IPS DF 6.9 (cell line): ENCODE results near the gene KCTD13.
A peak's percentile ranks its signal among the peaks of the same experiment; 100 is the strongest.
"Not testable (repeated sequence)": the region's sequence is repeated elsewhere in the genome, so short reads cannot be mapped to it uniquely, and the experiment has no call there.

Source experiments
- DNase-seq: peaks from one replicate; pipeline ENCODE4 v3.0.0-alpha.2; 2013; ENCODE audit warnings: low read depth, low spot score
- H3K27ac ChIP-seq: one replicate; pipeline ENCODE4 v1.5.1; 2013; ENCODE audit warnings: low read length, control low read depth
- H3K27me3 ChIP-seq: 2 replicates; pipeline ENCODE4 v1.6.1; 2013; ENCODE audit warnings: mild to moderate bottlenecking, low read length; ENCODE audit not compliant: control insufficient read depth, insufficient read depth
- H3K36me3 ChIP-seq: 2 replicates; pipeline ENCODE4 v1.6.1; 2013; ENCODE audit warnings: low read length; ENCODE audit not compliant: control insufficient read depth, insufficient read depth
- H3K4me1 ChIP-seq: 2 replicates; pipeline ENCODE4 v1.6.1; 2013; ENCODE audit warnings: low read length; ENCODE audit not compliant: control insufficient read depth, insufficient read depth
- H3K4me3 ChIP-seq: 2 replicates; pipeline ENCODE4 v1.5.1; 2013; ENCODE audit warnings: mild to moderate bottlenecking, low read length
- H3K9me3 ChIP-seq: 2 replicates; pipeline ENCODE4 v1.6.1; 2013; ENCODE audit warnings: low read length, inconsistent platforms; ENCODE audit not compliant: control insufficient read depth, insufficient read depth
- WGBS: extraction: QIAGEN DNeasy Blood & Tissue Kit; methylation state at CpG from one replicate; pipeline ENCODE4 v1.1.7; 2013; ENCODE audit warnings: mixed read lengths, missing lambda C conversion rate; ENCODE audit not compliant: insufficient read length, insufficient coverage; 5-methylcytosine and 5-hydroxymethylcytosine counted together

KCTD13 gene

DNA sequence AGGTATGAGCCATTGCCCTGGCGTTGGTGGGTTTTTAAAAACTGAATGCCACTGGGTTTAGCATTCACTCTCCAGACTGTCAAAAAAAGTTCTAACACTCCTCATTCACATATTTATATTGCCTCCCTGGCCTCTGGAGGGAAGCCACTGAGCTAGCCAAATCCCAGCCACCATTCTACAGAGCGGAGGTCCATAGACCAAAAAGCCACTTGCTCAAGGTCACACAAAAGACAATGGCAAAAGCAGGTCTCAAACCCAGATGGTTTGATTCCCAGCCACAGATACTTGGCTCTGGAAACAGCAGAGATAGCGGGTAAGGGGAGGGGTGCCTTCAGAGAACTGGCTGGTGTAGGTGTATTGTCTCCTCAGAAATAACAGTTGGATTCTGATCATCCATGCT lies 45.0 kb downstream of the KCTD13 start:
- DNase-seq: no peak
- Histone ChIP-seq H3K9me3 (no peaks in the 10 kb centered on the region), H3K36me3 (0 out of 2 replicates have a peak, but pooled peaks cover 3% of the 10 kb centered on the region), H3K4me1 (0 out of 2 replicates have a peak, but pooled peaks cover 3% of the 10 kb centered on the region), H3K4me3 (no peak overlapping the region), H3K27me3 (no peaks in the 10 kb centered on the region), H3K27ac (no peak overlapping the region)
- no CpG with 5 or more reads among the region's 3 CpGs for WGBS

DNA sequence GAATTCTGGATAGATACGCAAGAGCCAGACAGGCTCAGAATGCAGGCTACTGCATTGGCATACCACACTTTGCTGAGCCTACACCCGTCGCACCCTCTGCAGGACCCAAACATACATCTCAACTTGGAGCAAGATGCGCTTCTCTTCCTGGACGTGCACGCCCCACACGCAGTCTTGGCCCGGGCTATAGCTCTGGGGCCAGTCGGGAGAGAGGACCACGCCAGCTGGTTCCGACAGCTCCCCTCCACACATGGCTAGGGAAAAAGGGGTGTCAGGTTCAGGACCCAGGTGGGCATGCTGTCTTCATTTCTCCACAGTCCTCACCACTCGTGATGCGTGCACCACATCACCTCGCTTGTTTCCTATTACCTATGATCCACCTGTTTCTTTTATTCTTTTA lies 47.9 kb downstream of the KCTD13 start:
- no peaks in the 10 kb centered on the region for H3K9me3 ChIP-seq
- DNase-seq: no peak
- H3K4me1 ChIP-seq: 0 out of 2 replicates have a peak, but pooled peaks cover 4% of the 10 kb centered on the region
- peaks cover 5% of the 10 kb centered on the region; the same call in 1 of the 2 replicates for H3K36me3 ChIP-seq
- H3K27me3 ChIP-seq: no peaks in the 10 kb centered on the region
- no peak overlapping the region for H3K4me3 ChIP-seq
- WGBS: no CpG with 5 or more reads among the region's 14 CpGs
- H3K27ac ChIP-seq: no peak overlapping the region

DNA sequence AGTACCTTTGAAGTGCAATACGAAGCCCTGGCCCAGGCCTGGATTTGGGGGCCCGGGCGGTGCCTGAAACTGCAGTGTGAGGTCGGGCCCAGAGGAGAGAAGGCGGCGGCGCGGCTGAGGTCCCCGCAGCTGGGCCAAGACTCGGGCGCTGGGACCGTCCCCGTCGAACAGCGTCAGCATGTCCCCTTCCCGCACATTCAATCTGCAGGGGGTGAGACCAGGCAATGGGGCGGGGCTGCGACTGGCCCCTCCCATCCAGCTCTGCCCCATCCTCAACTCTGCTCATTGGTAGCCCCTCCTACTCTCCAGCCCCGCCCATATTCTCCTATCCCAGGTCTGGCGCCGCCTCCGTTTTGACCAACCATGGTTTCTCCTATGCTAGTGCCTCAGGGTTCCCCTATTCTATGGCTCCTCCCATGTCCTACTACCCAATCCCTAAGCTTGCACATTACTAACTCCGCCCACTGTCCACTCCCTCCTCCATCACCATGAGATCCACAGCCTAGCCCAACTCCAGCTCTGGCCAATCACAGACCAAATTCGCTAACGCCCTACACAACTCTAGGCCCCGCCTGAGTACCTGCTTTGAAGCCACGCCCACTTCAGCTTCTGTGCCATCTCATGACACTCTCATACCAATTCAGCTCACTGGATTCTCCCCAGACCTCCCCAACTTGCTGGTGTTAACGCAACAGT lies 48.6 kb downstream of the KCTD13 start:
- H3K36me3 ChIP-seq: peaks cover 6% of the 10 kb centered on the region; the same call in 1 of the 2 replicates
- no peak overlapping the region for H3K27ac ChIP-seq
- no CpG with 5 or more reads among the region's 28 CpGs for WGBS
- H3K9me3 ChIP-seq: no peaks in the 10 kb centered on the region
- no peaks in the 10 kb centered on the region for H3K27me3 ChIP-seq
- H3K4me3 ChIP-seq: peak overlapping the region; percentile 37; the same call in 1 of the 2 replicates
- 0 out of 2 replicates have a peak, but pooled peaks cover 4% of the 10 kb centered on the region for H3K4me1 ChIP-seq
- DNase-seq: peak; percentile 100

DNA sequence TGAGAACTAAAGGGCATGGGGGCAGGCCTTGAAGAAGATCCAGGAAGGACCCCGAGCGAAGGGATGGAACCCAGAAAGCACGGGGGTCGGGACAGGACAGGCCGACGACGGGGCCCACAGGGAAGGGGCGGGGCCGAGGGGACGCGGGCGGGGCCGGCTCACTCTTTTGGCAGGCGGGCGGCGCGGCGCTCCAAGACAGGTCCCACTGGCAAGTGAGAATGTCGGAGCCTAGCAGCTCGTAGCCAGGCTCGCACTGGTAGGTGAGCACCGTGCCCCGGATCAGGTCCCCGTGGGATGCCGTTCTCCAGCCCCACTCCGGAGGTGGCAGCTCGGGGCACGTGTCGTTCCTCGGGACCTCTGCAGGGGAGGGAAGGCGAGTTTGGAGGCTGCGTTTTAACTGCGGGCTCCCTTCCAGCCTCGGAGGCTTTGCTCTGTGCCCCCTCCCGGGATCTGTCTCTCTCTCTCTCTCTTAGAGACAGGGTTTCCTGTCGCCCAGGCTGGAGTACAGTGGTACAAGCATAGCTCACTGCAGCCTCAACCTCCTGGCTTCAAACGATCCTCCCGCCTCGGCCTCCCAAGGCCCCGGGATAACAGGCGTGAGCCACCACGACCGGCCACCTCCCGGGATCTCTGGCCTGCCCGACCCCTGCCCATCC lies 49.3 kb downstream of the KCTD13 start:
- peaks cover 6% of the 10 kb centered on the region; the same call in 1 of the 2 replicates for H3K36me3 ChIP-seq
- peak overlapping the region; percentile 37; the same call in 1 of the 2 replicates for H3K4me3 ChIP-seq
- 0 out of 2 replicates have a peak, but pooled peaks cover 4% of the 10 kb centered on the region for H3K4me1 ChIP-seq
- no peaks in the 10 kb centered on the region for H3K27me3 ChIP-seq
- no peak overlapping the region for H3K27ac ChIP-seq
- H3K9me3 ChIP-seq: no peaks in the 10 kb centered on the region
- DNase-seq: no peak
- no CpG with 5 or more reads among the region's 45 CpGs for WGBS

DNA sequence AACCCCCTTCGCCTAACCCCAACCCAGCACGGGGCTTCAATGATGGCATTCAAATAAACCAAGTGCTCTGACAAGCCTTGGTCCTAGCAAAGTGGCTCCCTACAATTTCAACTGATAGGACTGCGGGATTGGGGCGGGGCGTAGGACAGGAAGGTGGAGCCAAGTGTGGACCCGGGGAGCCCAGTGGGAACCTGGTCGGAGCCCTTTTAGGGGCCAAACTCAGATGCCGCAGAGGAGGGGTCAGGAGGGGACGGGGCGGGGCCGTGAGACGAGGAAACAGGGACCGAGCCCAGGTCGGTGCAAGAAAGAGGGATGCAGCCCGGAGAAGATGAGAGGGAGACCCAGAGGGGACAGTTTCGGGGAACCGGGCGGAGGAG lies 49.8 kb downstream of the KCTD13 start:
- Histone ChIP-seq H3K27ac (no peak overlapping the region), H3K36me3 (peaks cover 6% of the 10 kb centered on the region; the same call in 1 of the 2 replicates), H3K4me1 (0 out of 2 replicates have a peak, but pooled peaks cover 4% of the 10 kb centered on the region), H3K4me3 (peak overlapping the region; percentile 37; the same call in 1 of the 2 replicates), H3K9me3 (no peaks in the 10 kb centered on the region), H3K27me3 (no peaks in the 10 kb centered on the region)
- no peak for DNase-seq
- WGBS: no CpG with 5 or more reads among the region's 18 CpGs

DNA sequence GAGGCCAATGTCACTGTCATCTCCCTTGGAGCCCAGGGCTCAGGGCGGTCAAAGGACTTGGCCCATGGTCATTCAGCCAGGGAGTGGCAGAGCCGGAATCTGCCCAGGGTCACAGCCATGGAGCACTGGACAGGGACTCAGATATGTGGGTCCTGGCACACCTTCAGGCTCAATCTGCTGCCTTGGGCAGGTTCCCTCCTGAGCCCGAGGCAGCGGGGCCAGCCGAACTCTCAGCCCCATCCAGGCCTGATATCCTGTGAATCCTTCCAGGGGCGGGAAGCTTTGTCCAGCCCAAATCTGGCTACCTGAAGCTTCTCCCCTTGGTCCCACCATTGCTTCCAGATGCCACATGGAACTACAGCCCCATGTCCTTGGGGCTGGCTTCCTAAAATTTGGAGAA lies 50.8 kb downstream of the KCTD13 start:
- 0 out of 2 replicates have a peak, but pooled peaks cover 4% of the 10 kb centered on the region for H3K4me1 ChIP-seq
- H3K9me3 ChIP-seq: no peaks in the 10 kb centered on the region
- H3K4me3 ChIP-seq: no peak overlapping the region
- no CpG with 5 or more reads among the region's 6 CpGs for WGBS
- no peaks in the 10 kb centered on the region for H3K27me3 ChIP-seq
- H3K36me3 ChIP-seq: peaks cover 9% of the 10 kb centered on the region; the same call in 1 of the 2 replicates
- no peak overlapping the region for H3K27ac ChIP-seq
- no peak for DNase-seq

DNA sequence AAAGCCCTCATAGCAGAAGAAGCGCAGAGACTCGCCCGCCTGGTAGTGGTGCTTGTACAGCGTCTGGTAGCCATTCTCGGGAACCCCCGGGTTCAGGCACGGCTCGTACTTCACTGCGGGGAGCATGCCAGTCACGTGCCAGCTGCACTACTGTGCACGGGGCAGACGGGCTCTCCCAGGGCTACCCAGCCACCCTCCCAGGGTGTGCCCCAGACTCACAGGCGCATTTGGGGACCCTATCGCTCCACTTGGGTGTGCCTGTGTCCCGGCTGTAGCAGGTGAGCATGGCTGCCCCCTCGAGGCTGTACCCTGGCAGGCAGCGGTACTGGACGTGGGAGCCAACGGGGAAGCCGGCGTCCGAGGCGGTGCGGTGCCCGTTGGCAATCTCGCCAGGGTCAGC lies 52.7 kb downstream of the KCTD13 start:
- no peak for DNase-seq
- WGBS: no CpG with 5 or more reads among the region's 26 CpGs
- H3K4me3 ChIP-seq: no peak overlapping the region

DNA sequence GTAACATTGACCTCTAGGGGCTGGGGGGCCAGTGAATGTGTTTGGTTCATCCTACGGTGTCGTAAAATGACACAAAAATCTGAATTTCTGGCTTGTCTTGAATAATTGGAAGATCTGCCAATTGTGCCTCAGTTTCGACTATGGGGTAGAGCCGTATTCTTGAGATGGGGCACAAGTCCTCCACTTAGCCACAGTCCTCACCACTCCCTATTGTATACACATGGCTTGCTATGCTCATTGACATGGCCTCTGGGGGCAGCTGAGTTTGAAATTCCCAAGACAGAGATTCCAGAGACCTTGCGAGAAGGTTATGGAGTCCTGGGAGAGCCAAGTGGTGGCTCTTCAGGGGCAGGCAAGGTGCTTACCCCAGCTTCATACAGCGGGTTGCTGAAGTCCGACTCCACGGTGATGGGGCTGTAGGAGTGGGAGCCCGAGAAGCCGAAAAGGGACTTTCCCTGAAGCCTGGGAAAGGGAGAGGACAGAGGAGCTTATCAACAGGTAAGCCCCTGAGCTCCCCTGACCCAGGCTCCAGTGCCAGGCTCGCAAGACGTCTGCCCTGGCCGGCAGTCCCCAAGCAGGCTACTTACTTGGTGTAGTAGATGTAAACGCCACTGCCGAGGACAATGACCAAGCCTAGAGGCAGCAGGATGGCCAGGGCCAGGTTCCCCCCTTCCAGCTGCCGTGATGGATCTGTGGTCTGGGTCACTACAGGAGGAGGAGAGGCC lies 54.0 kb downstream of the KCTD13 start:
- Histone ChIP-seq H3K4me1 (0 out of 2 replicates have a peak, but pooled peaks cover 2% of the 10 kb centered on the region), H3K27me3 (no peaks in the 10 kb centered on the region), H3K36me3 (peaks cover 6% of the 10 kb centered on the region; the same call in 1 of the 2 replicates), H3K4me3 (no peak overlapping the region), H3K9me3 (no peaks in the 10 kb centered on the region), H3K27ac (no peak overlapping the region)
- no CpG with 5 or more reads among the region's 16 CpGs for WGBS
- DNase-seq: no peak

More for the DNA sequence above, 52.7 kb downstream of the KCTD13 start:
- Histone ChIP-seq H3K27me3 (no peaks in the 10 kb centered on the region), H3K4me1 (0 out of 2 replicates have a peak, but pooled peaks cover 4% of the 10 kb centered on the region), H3K27ac (no peak overlapping the region), H3K9me3 (no peaks in the 10 kb centered on the region), H3K36me3 (peaks cover 6% of the 10 kb centered on the region; the same call in 1 of the 2 replicates)

DNA sequence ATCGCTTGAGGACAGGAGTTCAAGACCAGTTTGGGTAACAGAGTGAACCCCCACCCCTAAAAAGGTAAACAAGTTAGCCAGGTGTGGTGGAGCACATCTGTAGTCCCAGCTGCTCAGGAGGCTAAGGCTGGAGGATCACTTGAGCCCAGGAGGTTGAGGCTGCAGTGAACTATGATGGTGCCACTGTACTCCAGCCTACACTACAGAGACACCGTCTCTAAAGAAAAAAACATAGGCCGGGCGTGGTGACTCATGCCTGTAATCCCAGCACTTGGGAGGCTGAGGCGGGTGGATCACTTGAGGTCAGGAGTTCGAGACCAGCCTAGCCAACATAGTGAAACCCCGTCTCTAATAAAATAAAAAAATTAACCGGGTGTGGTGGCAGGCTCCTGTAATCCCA lies 57.0 kb downstream of the KCTD13 start:
- H3K9me3 ChIP-seq, DNase-seq, H3K27ac ChIP-seq, H3K36me3 ChIP-seq, H3K4me1 ChIP-seq, H3K4me3 ChIP-seq, H3K27me3 ChIP-seq: not testable (repeated sequence)
- WGBS: no CpG with 5 or more reads among the region's 8 CpGs

DNA sequence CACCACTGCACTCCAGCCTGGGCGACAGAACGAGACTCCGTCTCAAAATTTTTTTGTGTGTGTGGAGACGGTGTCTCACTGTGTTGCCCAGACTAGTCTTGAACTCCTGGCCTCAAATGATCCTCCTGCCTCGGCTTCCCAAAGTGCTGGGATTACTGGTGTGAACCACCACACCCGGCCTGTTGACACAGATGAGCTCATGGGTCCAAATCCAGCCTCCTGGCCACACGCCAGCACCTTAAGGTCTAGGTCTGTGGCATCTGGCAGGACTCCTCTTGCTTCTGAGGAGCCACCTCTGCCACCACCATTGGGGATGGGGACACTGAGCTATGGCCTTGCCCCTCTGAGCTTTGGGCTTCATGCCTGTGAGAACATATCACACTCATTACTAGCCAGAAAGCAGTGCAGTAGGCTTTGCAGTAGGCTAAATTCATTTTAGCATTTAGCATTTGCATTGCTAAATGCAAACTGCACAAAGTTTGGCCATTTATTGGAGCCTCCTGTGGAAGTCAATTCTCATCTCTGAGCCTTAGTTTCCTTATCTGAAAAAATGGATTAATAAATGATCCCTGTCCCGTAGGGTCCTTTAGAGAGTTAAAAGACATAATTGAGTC lies 57.5 kb downstream of the KCTD13 start:
- H3K4me3 ChIP-seq: no peak overlapping the region
- H3K36me3 ChIP-seq: peaks cover 6% of the 10 kb centered on the region; the same call in 1 of the 2 replicates
- H3K27ac ChIP-seq: no peak overlapping the region
- no CpG with 5 or more reads among the region's 8 CpGs for WGBS
- H3K27me3 ChIP-seq: no peaks in the 10 kb centered on the region
- no peak for DNase-seq
- no peaks in the 10 kb centered on the region for H3K9me3 ChIP-seq
- H3K4me1 ChIP-seq: peaks cover 3% of the 10 kb centered on the region; the same call in 1 of the 2 replicates
